Neural crest cell (in vitro differentiated cells): ENCODE data around the gene FAM78A. TPM values are rescaled to one million over a fixed set of nuclear protein-coding genes. Genes with fewer than 3 reads are reported as not detected.

ENCODE experiments used
- DNase-seq: peaks from one replicate; pipeline ENCODE4 v3.0.0; 2021; ENCODE audit warnings: low read depth, mixed read lengths, low spot score
- H3K27ac Mint-ChIP-seq: one replicate; pipeline ENCODE4 v1.8.0; 2021; ENCODE audit warnings: mild to moderate bottlenecking, mixed read lengths; ENCODE audit not compliant: unreplicated experiment
- H3K27me3 Mint-ChIP-seq: 2 replicates; pipeline ENCODE4 v1.8.0; 2021; ENCODE audit warnings: low read depth, mild to moderate bottlenecking, mixed read lengths
- H3K36me3 Mint-ChIP-seq: 2 replicates; pipeline ENCODE4 v1.8.0; 2021; ENCODE audit warnings: low read depth, mild to moderate bottlenecking, mixed read lengths
- H3K4me1 Mint-ChIP-seq: 2 replicates; pipeline ENCODE4 v1.8.0; 2021; ENCODE audit warnings: mixed read lengths
- H3K4me3 Mint-ChIP-seq: one replicate; pipeline ENCODE4 v1.8.0; 2021; ENCODE audit warnings: mild to moderate bottlenecking, mixed read lengths
- H3K9me3 Mint-ChIP-seq: 2 replicates; pipeline ENCODE4 v1.8.0; 2021; ENCODE audit warnings: mixed read lengths
- CTCF ChIP-seq: fragments of 200-600 bp; sonication (generic); conservative IDR thresholded peaks from 2 replicates; pipeline ENCODE4 v1.5.0; 2021; ENCODE audit warnings: antibody characterized with exemption, mild to moderate bottlenecking
- total RNA-seq: library from RNA; stranded (reverse); gene quantifications from 2 replicates; pipeline ENCODE4 v1.2.1, GENCODE V29; 2021

Gene FAM78A
- total RNA-seq, 1 donor from 2014 or later: 3.8 TPM

GRCh38 chr9:131296460-131296859 lies 20.1 kb upstream of the FAM78A start:
- no peak for DNase-seq
- no peaks in the 10 kb centered on the region for H3K36me3 Mint-ChIP-seq
- no peaks in the 10 kb centered on the region for H3K27me3 Mint-ChIP-seq
- no peak for TF ChIP-seq CTCF
- H3K27ac Mint-ChIP-seq: no peak overlapping the region
- no peaks in the 10 kb centered on the region for H3K9me3 Mint-ChIP-seq
- peaks cover 9% of the 10 kb centered on the region for H3K4me1 Mint-ChIP-seq
- H3K4me3 Mint-ChIP-seq: no peak overlapping the region

GRCh38 chr9:131292937-131293336 lies 16.6 kb upstream of the FAM78A start:
- Mint-ChIP-seq H3K4me1 (peaks cover 14% of the 10 kb centered on the region), H3K4me3 (no peak overlapping the region), H3K36me3 (no peaks in the 10 kb centered on the region), H3K9me3 (no peaks in the 10 kb centered on the region), H3K27ac (no peak overlapping the region), H3K27me3 (no peaks in the 10 kb centered on the region)
- no peak for DNase-seq
- no peak for TF ChIP-seq CTCF

GRCh38 chr9:131291795-131292315 lies 15.5 kb upstream of the FAM78A start:
- TF ChIP-seq CTCF: no peak
- no peak for DNase-seq
- Mint-ChIP-seq H3K4me1 (peaks cover 12% of the 10 kb centered on the region), H3K9me3 (no peaks in the 10 kb centered on the region), H3K36me3 (no peaks in the 10 kb centered on the region), H3K27ac (no peak overlapping the region), H3K4me3 (no peak overlapping the region), H3K27me3 (no peaks in the 10 kb centered on the region)

GRCh38 chr9:131290767-131291370 lies 14.6 kb upstream of the FAM78A start:
- TF ChIP-seq CTCF: no peak
- Mint-ChIP-seq H3K4me3 (no peak overlapping the region), H3K9me3 (no peaks in the 10 kb centered on the region), H3K27me3 (no peaks in the 10 kb centered on the region), H3K36me3 (no peaks in the 10 kb centered on the region), H3K4me1 (peaks cover 12% of the 10 kb centered on the region), H3K27ac (no peak overlapping the region)
- no peak for DNase-seq

GRCh38 chr9:131290036-131290766 lies 13.9 kb upstream of the FAM78A start:
- Mint-ChIP-seq H3K9me3 (no peaks in the 10 kb centered on the region), H3K27ac (no peak overlapping the region), H3K4me1 (peaks cover 7% of the 10 kb centered on the region), H3K27me3 (no peaks in the 10 kb centered on the region), H3K4me3 (no peak overlapping the region), H3K36me3 (no peaks in the 10 kb centered on the region)
- no peak for TF ChIP-seq CTCF
- DNase-seq: no peak
